Activated naive CD4-positive, alpha-beta T cell treated with anti-CD3 and anti-CD28 coated beads for 36 hours (primary cell): Measurements from ENCODE around the gene TRIM9. TPM values are rescaled to one million over a fixed set of nuclear protein-coding genes. Genes with fewer than 3 reads are reported as not detected.

Experiments
- CTCF ChIA-PET: fragments of 350-600 bp; sonication (Branson Sonifier 250); formaldehyde crosslinking; loops from one replicate; lab custom pipeline; 2021; ENCODE audit warnings: antibody characterized with exemption; lab: Charles Lee
- DNase-seq: peaks from one replicate; pipeline ENCODE4 v3.0.0-alpha.2; 2020
- H3K27ac Mint-ChIP-seq: one replicate; pipeline ENCODE4 v1.8.0; 2021; ENCODE audit warnings: mild to moderate bottlenecking, mixed read lengths
- H3K27me3 Mint-ChIP-seq: one replicate; pipeline ENCODE4 v1.8.0; 2021; ENCODE audit warnings: low read depth, mixed read lengths
- H3K36me3 Mint-ChIP-seq: one replicate; pipeline ENCODE4 v1.8.0; 2021; ENCODE audit warnings: low read depth, mixed read lengths
- H3K4me1 Mint-ChIP-seq: one replicate; pipeline ENCODE4 v1.8.0; 2021; ENCODE audit warnings: low read depth, mixed read lengths
- H3K4me3 Mint-ChIP-seq: one replicate; pipeline ENCODE4 v1.8.0; 2021; ENCODE audit warnings: mild to moderate bottlenecking, moderate library complexity, mixed read lengths
- H3K9me3 Mint-ChIP-seq: one replicate; pipeline ENCODE4 v1.8.0; 2021; ENCODE audit warnings: mixed read lengths
- intact Hi-C: fragments of 100-400 bp; cut with micrococcal nuclease; formaldehyde crosslinking; loops from one replicate; pipeline ENCODE4 v1.15.1; 2023
- total RNA-seq, 2 experiments: library from RNA; stranded (reverse); gene quantifications; one replicate each; pipeline ENCODE4 v1.2.3, GENCODE V29; 2021

Gene TRIM9
- total RNA-seq, 2 experiments from 2014 or later, result 0.76 to 1.1 TPM

- H3K4me1 Mint-ChIP-seq, result no peaks in the 10 kb centered on the region
- H3K36me3 Mint-ChIP-seq, result no peaks in the 10 kb centered on the region
- CTCF ChIA-PET, result interaction anchor here (1.6 kb wide), 1 partner anchor 11 kb away, joined by 3 read pairs; no protein-coding TSS in a partner anchor
- no peaks in the 10 kb centered on the region for H3K9me3 Mint-ChIP-seq
- no peaks in the 10 kb centered on the region for H3K27me3 Mint-ChIP-seq
- no peak overlapping the region for H3K27ac Mint-ChIP-seq
- intact Hi-C loops, result no loop called here
- no peak overlapping the region for H3K4me3 Mint-ChIP-seq
- no peak for DNase-seq
These were observed 109.6 kb downstream of the TRIM9 start for GRCh38 chr14:50985124-50985858.

DNA sequence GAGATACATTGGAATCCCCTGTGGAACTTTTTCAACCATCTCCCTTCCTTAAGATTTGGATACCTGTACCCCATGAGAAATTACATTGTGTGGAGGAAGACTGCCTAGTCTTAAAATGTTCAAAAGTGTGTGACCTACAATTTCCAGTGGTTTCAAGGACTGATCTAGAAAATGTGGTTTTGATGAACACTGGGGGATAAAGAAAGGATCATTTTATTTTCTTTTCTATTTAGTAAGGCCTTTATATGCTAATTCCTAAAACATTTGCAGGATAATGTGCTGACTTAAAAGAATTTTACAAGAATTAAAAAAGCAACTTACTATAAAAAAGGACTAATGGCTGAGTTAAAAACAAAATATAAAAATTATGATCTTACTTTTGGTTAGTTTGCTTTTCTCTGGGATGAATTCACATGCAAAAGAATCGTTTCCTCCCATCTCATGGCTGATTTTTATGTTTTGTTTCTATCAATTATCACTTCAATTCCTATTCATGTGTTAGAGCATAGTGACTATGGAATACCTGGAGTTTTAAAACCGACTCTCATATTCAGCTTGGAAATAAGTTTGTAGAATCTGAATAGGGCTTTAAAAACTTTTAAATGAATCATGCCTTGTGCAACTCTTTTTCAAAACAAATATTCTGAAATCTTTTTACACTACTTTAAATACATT, 110.7 kb downstream of the TRIM9 start:
- no peaks in the 10 kb centered on the region for H3K9me3 Mint-ChIP-seq
- no peak overlapping the region for H3K4me3 Mint-ChIP-seq
- CTCF ChIA-PET, result no interaction called here
- no peaks in the 10 kb centered on the region for H3K27me3 Mint-ChIP-seq
- H3K36me3 Mint-ChIP-seq, result no peaks in the 10 kb centered on the region
- H3K27ac Mint-ChIP-seq, result no peak overlapping the region
- intact Hi-C loops, result no loop called here
- no peak for DNase-seq
- no peaks in the 10 kb centered on the region for H3K4me1 Mint-ChIP-seq

- Mint-ChIP-seq H3K4me3 (no peak overlapping the region), H3K27ac (no peak overlapping the region), H3K4me1 (no peaks in the 10 kb centered on the region), H3K36me3 (no peaks in the 10 kb centered on the region), H3K27me3 (peaks cover 2% of the 10 kb centered on the region), H3K9me3 (no peaks in the 10 kb centered on the region)
- intact Hi-C loops, result no loop called here
- no peak for DNase-seq
- CTCF ChIA-PET, result no interaction called here
These were observed 114.7 kb downstream of the TRIM9 start for GRCh38 chr14:50979941-50980850.

GRCh38 chr14:50978888-50979287, 116.0 kb downstream of the TRIM9 start:
- Mint-ChIP-seq H3K4me3 (no peak overlapping the region), H3K9me3 (no peaks in the 10 kb centered on the region), H3K27me3 (peaks cover 2% of the 10 kb centered on the region), H3K36me3 (no peaks in the 10 kb centered on the region), H3K4me1 (no peaks in the 10 kb centered on the region), H3K27ac (no peak overlapping the region)
- CTCF ChIA-PET, result interaction anchor here (0.5 kb wide), 1 partner anchor 406 kb away, joined by 4 read pairs; no protein-coding TSS in a partner anchor
- DNase-seq, result no peak
- intact Hi-C loops, result no loop called here

DNA sequence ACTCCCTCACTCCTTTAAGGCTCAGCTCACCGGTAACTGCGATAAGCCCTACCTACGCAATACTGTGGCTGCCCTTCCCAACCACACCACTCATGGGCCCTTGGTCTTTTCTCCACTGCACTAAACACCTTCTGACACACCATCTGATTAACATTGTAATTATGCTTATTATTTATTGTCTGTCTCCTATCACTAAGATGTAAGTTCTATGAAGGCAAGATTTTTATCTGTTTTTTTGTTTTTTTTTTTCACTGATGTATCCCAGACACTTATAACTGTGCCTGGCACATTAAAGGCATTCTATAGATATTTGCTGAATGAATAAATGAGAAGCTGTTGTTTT, 116.4 kb downstream of the TRIM9 start:
- Mint-ChIP-seq H3K36me3 (no peaks in the 10 kb centered on the region), H3K27ac (no peak overlapping the region), H3K9me3 (no peaks in the 10 kb centered on the region), H3K4me1 (no peaks in the 10 kb centered on the region), H3K4me3 (no peak overlapping the region), H3K27me3 (peaks cover 2% of the 10 kb centered on the region)
- intact Hi-C loops, result no loop called here
- DNase-seq, result no peak
- CTCF ChIA-PET, result no interaction called here

DNA sequence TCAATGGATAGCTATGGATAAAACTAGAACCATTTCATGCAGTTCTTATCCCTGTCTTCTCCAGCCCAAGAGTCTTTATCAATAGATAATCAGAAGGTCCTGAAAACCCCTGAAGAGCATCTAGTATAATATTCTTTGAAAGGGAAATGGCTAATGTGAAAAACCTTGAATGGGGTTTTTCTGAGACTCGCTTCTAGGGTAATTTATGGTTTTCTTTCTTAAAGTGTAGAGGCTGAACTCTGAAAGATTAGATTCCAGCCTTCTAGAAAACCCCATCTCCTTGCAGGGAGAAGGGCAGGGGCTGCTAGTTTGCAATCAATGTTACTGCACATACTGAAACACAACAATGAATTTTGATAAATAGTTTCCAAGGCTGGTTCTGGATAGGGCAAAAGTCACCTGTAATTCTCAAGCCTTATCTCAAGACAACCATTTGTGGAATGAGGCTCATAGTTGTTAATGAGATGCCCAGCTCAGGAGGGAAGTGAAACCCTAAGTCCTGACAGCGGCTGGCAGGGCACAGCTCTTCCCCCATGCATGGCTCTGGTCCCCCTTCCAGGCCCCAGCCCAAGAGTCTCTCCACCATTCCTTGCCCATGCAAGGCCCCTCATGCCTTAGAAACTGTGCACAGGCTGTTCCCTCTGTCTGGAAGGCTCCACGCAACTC, 116.9 kb downstream of the TRIM9 start:
- Mint-ChIP-seq H3K4me1 (no peaks in the 10 kb centered on the region), H3K27ac (no peak overlapping the region), H3K36me3 (no peaks in the 10 kb centered on the region), H3K4me3 (no peak overlapping the region), H3K9me3 (no peaks in the 10 kb centered on the region), H3K27me3 (peaks cover 2% of the 10 kb centered on the region)
- intact Hi-C loops, result no loop called here
- CTCF ChIA-PET, result no interaction called here
- no peak for DNase-seq

GRCh38 chr14:50974118-50974517, 120.8 kb downstream of the TRIM9 start:
- no peak overlapping the region for H3K27ac Mint-ChIP-seq
- no peak overlapping the region for H3K4me3 Mint-ChIP-seq
- no peak for DNase-seq
- CTCF ChIA-PET, result interaction anchor here (1.1 kb wide), 1 partner anchor 12 kb away, joined by 3 read pairs; no protein-coding TSS in a partner anchor
- intact Hi-C loops, result no loop called here
- H3K36me3 Mint-ChIP-seq, result no peaks in the 10 kb centered on the region
- no peaks in the 10 kb centered on the region for H3K4me1 Mint-ChIP-seq
- peaks cover 4% of the 10 kb centered on the region for H3K27me3 Mint-ChIP-seq
- H3K9me3 Mint-ChIP-seq, result no peaks in the 10 kb centered on the region

GRCh38 chr14:50972734-50973133, 122.2 kb downstream of the TRIM9 start:
- intact Hi-C loops, result no loop called here
- CTCF ChIA-PET, result no interaction called here
- no peaks in the 10 kb centered on the region for H3K9me3 Mint-ChIP-seq
- DNase-seq, result no peak
- no peak overlapping the region for H3K27ac Mint-ChIP-seq
- no peaks in the 10 kb centered on the region for H3K4me1 Mint-ChIP-seq
- H3K27me3 Mint-ChIP-seq, result peaks cover 2% of the 10 kb centered on the region
- H3K36me3 Mint-ChIP-seq, result no peaks in the 10 kb centered on the region
- no peak overlapping the region for H3K4me3 Mint-ChIP-seq

GRCh38 chr14:50970886-50971781, 123.8 kb downstream of the TRIM9 start:
- intact Hi-C loops, result no loop called here
- H3K9me3 Mint-ChIP-seq, result no peaks in the 10 kb centered on the region
- no peaks in the 10 kb centered on the region for H3K36me3 Mint-ChIP-seq
- H3K27ac Mint-ChIP-seq, result no peak overlapping the region
- CTCF ChIA-PET, result no interaction called here
- H3K4me3 Mint-ChIP-seq, result no peak overlapping the region
- H3K27me3 Mint-ChIP-seq, result peaks cover 2% of the 10 kb centered on the region
- no peaks in the 10 kb centered on the region for H3K4me1 Mint-ChIP-seq
- no peak for DNase-seq

DNA sequence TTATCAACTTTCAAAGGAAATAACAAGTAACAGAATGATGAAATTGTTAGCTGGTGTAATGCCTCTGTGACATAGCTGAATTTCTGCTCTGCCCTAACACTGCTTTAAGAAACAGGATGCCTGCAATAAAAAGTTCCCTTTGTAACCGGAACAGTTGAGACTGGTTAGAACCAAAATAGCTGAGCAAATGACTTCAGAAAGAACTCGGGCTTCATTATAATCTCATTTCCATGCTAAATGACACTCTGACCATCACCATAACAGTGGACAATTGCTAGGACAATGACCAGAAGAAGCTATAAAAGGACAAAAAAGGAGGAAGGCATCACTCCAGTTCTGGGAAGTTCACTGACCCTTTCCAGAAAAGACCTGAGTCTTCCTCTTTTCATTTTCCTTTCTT, 127.1 kb downstream of the TRIM9 start:
- intact Hi-C loops, result no loop called here
- Mint-ChIP-seq H3K27ac (no peak overlapping the region), H3K36me3 (no peaks in the 10 kb centered on the region), H3K4me3 (no peak overlapping the region), H3K9me3 (no peaks in the 10 kb centered on the region), H3K4me1 (no peaks in the 10 kb centered on the region), H3K27me3 (peaks cover 2% of the 10 kb centered on the region)
- CTCF ChIA-PET, result no interaction called here
- no peak for DNase-seq

GRCh38 chr14:50967103-50967502, 127.8 kb downstream of the TRIM9 start:
- Mint-ChIP-seq H3K27ac (no peak overlapping the region), H3K4me1 (no peaks in the 10 kb centered on the region), H3K36me3 (no peaks in the 10 kb centered on the region), H3K27me3 (no peaks in the 10 kb centered on the region), H3K9me3 (no peaks in the 10 kb centered on the region), H3K4me3 (no peak overlapping the region)
- CTCF ChIA-PET, result no interaction called here
- no peak for DNase-seq
- intact Hi-C loops, result no loop called here
